ENCODE measurements around the gene NUP210L. TPM values are rescaled to one million over a fixed set of nuclear protein-coding genes. Genes with fewer than 3 reads are reported as not detected.
"Not testable (repeated sequence)": the region's sequence is repeated elsewhere in the genome, so short reads cannot be mapped to it uniquely, and the experiment has no call there.

The NUP210L gene
- total RNA-seq, 1 donor from 2014 or later, result 0.48 TPM

DNA sequence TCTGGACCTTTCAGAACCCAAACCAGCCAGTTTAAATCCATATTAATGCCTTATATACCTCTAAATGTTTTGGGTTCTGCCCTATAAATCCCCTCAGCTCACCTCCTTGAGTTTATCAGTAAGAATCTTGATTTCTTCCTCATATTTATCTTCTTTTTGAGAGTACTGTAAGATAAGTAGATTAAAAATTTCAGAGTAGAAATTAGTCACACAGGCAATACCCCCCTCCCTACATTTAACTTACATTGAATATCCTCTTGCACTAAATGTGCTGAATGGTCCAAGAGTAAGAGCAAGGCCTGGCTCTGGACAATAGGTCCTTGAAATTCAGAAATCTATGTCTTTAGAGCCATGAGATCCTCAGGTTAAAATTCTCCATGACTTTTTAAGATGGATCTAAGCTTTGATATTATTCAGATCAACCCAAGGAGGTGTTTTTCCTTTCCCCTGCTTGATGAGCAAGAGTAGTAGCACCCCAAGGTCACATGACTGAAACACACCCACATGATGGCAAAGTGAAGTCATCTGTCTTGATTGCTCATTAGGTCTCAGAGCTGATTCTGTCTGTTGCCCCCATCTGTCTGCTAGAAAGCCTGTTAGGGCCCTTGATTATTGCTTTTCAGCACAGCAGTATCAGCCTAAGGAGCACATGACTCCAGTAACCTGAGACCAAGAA is 15.8 kb upstream of the NUP210L start:
- no peak for DNase-seq (ENCODE audit: low spot score)

GRCh38 chr1:154167461-154167860 is 12.6 kb upstream of the NUP210L start:
- DNase-seq (ENCODE audit: low spot score), result no peak

DNA sequence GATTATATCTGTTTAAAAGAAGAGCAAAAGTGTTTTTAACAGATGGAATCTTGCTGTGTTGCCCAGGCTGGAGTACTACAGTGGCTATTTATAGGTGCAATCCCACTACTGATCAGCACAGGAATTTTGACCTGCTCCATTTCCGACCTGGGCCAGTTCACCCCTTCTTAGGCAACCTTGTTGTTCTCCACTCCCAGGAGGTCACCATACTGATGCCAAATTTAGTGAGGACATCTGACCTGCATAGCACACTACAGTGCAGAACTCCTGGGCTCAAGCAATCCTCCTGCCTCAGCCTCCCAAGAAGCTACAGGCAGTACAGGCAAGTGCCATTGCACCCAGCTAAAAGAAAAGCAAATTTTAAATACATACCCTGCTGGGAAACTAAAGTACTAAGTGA is 11.3 kb upstream of the NUP210L start:
- no peak for DNase-seq (ENCODE audit: low spot score)

- DNase-seq (ENCODE audit: low spot score), result no peak
Measured at GRCh38 chr1:154159554-154159953, 4.7 kb upstream of the NUP210L start.

DNA sequence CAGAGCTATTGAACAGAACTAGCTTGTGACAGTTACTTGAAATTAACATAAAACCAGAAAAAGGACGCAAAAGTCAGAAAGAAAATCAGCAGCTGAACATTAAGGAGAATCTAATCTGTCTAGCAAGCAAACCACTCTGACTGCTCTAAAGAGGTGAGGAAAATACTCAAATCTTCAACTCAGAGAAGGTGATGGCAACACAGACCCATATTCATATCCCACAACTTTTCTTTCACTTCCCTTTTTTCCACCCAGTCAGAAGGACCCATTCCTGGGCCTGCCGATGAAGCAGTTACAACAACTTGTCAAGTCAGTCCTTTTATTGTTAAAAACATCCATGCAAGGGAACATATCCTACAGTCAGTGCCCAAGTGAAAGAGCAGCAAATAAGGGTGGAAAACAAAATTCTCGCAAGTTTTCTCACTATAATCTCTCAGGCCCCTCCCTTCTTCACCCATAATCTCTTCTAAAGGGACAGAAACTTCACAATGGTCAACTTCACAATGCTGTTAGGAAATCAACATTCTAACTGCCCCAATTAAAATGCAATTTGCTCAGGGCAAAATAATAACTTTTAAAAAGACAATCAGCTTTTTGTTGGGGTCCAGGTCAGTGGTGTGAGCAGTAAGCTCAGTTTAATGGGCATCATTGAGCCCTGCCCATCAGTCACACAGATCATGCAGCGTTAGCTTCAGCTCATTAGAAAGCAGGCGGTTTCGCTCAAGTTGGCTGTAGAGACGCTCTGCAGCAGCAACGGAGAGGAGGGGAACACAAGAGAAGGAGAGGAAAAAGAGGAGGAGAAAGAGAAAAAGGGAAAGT is 3.6 kb upstream of the NUP210L start:
- no peak for DNase-seq (ENCODE audit: low spot score)

- no peak for DNase-seq (ENCODE audit: low spot score)
Measured at GRCh38 chr1:154157520-154158306, 2.8 kb upstream of the NUP210L start.

- DNase-seq (ENCODE audit: low spot score), result peak; percentile 84
Measured at GRCh38 chr1:154155251-154155650, 378 bp upstream of the NUP210L start.

GRCh38 chr1:154154053-154154452 is 820 bp downstream of the NUP210L start:
- DNase-seq (ENCODE audit: low spot score), result no peak

DNA sequence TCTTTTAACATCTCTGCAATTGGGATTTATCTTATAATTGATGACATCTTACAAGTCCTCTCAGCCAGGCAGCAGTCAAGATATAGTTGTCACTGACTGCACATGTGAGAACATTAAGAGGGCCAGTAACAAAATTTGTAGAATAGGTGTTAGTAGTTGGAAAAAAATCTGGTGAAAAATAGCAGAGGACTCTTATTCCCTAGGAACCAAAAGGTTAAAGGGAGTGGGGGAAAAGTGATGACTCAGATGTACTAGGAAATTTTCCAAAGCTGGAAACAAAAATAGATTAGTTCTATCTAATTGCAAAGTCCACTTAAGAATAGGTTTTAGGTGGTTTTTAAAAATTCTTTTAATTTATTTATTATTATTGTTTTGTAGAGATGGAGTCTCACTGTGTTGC is 3.6 kb downstream of the NUP210L start:
- no peak for DNase-seq (ENCODE audit: low spot score)

DNA sequence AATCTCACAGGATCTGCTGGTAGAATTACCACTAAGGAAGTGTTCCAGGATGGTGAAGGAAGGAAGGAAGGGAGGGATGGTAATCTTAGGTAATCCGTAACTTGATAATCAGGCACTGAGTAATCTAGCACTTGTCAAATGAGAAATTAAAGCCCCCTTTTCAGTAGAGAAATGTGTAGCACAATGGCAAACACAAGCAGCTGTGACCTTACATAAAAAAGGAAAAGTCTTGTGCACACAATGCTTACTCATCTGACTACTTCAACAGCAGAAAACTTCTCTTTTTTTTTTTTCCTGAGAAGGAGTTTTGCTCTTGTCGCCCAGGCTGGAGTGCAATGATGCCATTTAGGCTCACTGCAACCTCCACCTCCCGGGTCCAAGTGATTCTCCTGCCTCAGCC is 6.1 kb downstream of the NUP210L start:
- no peak for DNase-seq (ENCODE audit: low spot score)

GRCh38 chr1:154147505-154147904 is 7.4 kb downstream of the NUP210L start:
- DNase-seq (ENCODE audit: low spot score), result not testable (repeated sequence)

GRCh38 chr1:154145986-154146385 is 8.9 kb downstream of the NUP210L start:
- no peak for DNase-seq (ENCODE audit: low spot score)

- no peak for DNase-seq (ENCODE audit: low spot score)
Measured at GRCh38 chr1:154142358-154142757, 12.5 kb downstream of the NUP210L start.

DNA sequence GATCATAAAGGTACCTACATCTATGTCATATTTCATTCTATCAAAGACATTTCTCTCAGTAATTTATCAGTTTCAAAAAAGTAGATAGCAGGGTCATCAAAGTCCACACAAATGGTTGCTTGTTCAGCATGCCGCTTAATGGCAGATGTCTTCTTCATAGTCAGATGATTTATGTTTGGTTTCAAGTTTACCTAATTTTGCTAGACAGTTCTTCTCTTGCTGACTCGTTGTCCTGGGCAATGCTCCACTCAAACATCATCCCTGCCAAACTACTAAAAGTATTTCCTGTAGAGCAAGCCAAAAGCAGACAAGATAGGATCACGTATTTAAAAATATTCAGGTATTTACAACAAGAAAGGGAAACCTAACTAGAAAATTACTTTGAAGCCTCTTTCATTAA is 13.6 kb downstream of the NUP210L start:
- no peak for DNase-seq (ENCODE audit: low spot score)

- no peak for DNase-seq (ENCODE audit: low spot score)
Measured at GRCh38 chr1:154137888-154138287, 17.0 kb downstream of the NUP210L start.

DNA sequence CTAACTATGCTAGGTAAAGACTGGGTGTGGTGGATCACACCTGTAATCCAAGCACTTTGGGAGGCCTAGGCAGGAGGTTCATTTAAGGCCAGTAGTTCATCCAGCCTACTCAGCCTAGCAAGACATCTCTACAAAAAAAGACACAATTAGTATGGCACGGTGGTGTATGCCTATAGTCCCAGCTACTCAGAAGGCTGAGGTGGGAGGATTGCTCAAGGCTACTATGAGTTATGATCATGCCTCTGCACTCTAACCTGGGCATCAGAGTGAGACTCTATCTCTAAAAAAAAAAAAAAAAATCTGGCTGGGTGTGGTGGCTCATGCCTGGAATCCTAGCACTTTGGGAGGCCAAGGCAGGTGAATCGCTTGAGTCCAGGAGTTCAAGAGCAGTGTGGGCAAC is 21.6 kb downstream of the NUP210L start:
- no peak for DNase-seq (ENCODE audit: low spot score)

- no peak for DNase-seq (ENCODE audit: low spot score)
Measured at GRCh38 chr1:154129391-154129970, 25.4 kb downstream of the NUP210L start.

- not testable (repeated sequence) for DNase-seq (ENCODE audit: low spot score)
Measured at GRCh38 chr1:154123205-154123604, 31.7 kb downstream of the NUP210L start.

DNA sequence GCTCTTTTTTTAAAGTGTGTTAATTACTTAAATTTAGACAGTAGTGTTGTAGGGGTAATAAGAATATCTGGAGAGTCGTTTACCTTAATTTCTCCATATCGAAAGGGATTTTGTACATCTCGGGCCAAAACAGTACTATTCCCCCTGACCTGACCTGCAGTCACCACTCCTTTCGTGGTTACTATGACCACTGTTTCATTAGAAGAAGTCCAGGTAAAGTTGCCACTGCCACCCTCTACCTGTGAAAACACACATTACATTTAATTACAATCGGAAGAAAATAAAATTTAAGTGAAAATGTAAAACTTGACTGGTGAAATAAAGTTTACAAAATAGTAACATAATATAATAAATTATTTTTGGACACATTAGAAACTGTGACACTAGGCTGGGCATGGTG is 37.2 kb downstream of the NUP210L start:
- no peak for DNase-seq (ENCODE audit: low spot score)

GRCh38 chr1:154115180-154115579 is 39.7 kb downstream of the NUP210L start:
- no peak for DNase-seq (ENCODE audit: low spot score)

- DNase-seq (ENCODE audit: low spot score), result no peak
Measured at GRCh38 chr1:154104433-154105082, 50.3 kb downstream of the NUP210L start.

Measured in umbilical cord (tissue), 2 donors.